RCC 7860 (cell line): ENCODE measurements around the gene NSUN7.

Experiments
- DNase-seq: peaks from one replicate; pipeline ENCODE4 v3.0.0-alpha.2; 2015; ENCODE audit warnings: low spot score
- FAIRE-seq: peaks from 2 replicates; lab custom pipeline; 2012; peaks lifted over from hg19 to GRCh38; lab: Jason Lieb, UNC

The NSUN7 gene

GRCh38 chr4:40843696-40844095 lies 93.9 kb downstream of the NSUN7 start:
- DNase-seq, result no peak

GRCh38 chr4:40844261-40844660 lies 94.5 kb downstream of the NSUN7 start:
- DNase-seq, result no peak
- FAIRE-seq, result no peak

More at GRCh38 chr4:40843696-40844095, 93.9 kb downstream of the NSUN7 start:
- no peak for FAIRE-seq

DNA sequence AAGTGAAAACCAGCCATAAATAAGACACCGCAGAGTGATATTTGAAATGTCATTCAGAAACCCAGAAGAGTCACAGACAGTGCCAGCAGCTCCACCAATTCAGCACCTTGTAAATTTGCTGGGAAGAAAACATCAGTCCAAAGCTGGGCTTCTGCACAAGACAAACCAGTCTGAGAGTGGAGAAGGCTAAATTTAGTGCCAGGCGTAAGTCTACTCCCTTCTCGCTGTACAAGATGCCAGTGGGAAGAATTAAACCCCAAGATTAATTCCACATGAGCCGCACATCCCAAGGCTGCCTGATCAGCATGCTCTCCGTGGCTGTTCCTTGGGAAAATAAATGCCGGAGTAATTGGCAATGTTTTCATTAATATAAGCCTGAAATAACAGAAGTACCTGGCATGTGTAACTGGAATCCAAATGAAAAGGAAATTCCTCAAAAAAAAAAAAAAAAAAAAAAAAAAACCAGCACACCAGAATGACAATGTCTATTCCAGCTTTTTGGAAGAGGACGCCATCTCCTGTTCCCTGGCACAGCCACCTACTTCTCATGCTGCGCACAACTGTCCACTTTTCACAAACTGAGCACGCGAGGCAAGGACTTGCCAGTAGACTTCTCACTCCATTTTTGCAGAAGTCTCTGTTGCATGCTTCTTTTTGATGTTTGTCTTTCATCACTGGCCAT lies 95.5 kb downstream of the NSUN7 start:
- FAIRE-seq (no peak), DNase-seq (no peak)

DNA sequence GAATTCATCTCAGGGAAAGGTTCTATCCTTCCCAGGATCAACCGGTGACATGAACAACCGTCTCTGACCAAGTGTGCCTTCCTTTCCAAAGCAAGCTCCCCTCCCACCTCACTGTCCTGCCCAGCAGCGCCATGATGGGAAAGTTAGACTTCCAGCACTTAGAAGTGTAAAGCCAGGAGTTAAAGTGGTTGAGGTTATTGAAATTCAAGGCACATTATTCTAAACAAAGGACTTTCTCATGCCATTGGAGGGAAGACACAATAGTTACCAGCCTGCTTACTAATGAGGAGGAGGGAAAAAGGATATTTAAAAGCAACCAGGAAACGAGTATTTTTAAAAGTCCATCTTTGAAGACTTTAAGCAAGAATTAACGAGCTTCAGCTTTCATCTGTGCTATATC lies 96.8 kb downstream of the NSUN7 start:
- DNase-seq, result no peak
- no peak for FAIRE-seq

- FAIRE-seq, result no peak
- DNase-seq, result no peak
Observed at GRCh38 chr4:40848251-40848650, 98.5 kb downstream of the NSUN7 start.

DNA sequence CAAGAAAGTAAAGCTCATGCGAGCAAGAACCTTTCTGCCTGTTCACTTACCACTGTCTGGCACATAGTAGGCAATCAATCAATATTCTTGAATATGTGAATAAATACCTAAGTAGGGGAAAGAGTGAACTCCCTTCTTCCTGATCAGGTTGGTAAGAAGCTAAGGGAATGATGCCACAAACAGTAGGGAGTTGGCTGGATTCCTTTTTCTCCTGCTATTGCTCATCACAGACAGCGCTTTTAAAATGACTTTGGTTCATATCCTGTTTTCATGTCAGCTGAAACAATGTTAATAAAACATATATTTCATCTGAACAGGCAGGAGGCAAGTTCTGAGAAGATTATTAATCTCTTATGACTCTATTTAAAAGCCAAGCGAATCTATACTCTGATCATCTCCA lies 99.2 kb downstream of the NSUN7 start:
- DNase-seq (no peak), FAIRE-seq (no peak)

- FAIRE-seq (no peak), DNase-seq (no peak)
Observed at GRCh38 chr4:40850496-40850895, 100.7 kb downstream of the NSUN7 start.

DNA sequence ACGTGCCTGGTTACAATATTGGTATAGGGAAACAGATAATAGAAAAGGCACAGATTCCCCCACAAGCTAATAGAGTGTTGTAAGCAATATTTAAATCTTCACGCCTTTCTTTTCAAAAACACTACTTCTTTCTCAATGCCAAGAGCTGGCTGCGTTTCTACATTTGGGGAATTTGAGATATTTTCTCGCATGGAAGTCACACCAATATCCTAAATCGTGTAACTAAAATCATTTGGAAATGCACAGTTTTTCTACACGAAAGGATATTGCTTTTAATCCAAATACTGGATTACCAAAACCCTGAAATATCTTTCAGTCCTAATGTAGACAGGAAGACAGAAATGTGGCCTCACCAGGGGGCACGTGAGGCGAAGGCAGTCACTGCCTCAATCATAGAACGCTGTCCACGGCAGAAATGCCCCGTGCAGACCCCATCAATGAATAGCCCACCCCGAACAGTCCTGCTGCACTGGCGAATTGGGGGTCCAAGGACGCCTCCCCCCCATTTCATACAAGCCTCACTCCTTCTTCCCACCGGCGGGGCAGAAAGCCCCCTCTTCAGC lies 106.6 kb downstream of the NSUN7 start:
- no peak for FAIRE-seq

DNA sequence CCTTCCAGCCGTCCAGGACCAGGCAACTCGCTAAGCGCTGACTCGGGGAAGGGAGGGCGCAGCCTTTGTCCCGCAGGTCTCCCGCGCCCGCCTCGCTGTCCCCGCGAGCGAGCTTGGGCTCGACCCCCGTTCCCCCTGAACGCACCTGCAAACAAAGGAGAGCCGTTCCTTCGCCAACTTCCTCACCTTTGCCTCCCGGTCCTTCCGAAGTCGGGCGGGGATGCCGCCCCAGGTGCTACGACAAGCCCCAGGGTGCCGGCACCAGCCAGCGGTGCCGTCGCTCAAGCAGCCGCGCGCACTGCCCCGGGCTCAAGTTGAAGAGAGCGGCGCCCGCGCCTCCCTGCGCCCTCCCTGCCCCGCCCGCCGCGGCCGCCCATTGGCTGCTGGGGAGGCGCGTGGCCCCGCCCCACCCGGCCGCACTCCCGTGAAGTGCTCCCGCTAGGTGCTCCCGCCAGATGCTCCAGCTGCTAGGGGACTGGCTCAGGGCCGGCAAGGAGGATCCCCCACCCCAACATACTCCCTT lies 107.1 kb downstream of the NSUN7 start:
- DNase-seq (no peak), FAIRE-seq (no peak)

More for the DNA sequence above, 106.6 kb downstream of the NSUN7 start:
- no peak for DNase-seq

GRCh38 chr4:40857956-40858355 lies 108.2 kb downstream of the NSUN7 start:
- FAIRE-seq (no peak), DNase-seq (no peak)

GRCh38 chr4:40858962-40859361 lies 109.2 kb downstream of the NSUN7 start:
- FAIRE-seq, result no peak
- DNase-seq, result no peak
